Lower leg skin (tissue), 3 donors: ENCODE results near the gene FAM156B.
"Not testable (repeated sequence)": the region's sequence is repeated elsewhere in the genome, so short reads cannot be mapped to it uniquely, and the experiment has no call there.

Experiments used
- CTCF ChIP-seq, 3 donors: fragments of 450-650 bp; IDR thresholded peaks; one replicate each; pipeline ENCODE4 v1.5.1; 2016; ENCODE audit warnings: antibody characterized with exemption in 3 of 3, mild to moderate bottlenecking in 3 of 3, moderate library complexity in 2 of 3
- POLR2A ChIP-seq, 2 donors: fragments of 450-650 bp; IDR thresholded peaks; one replicate each; pipeline ENCODE4 v1.6.1; 2016 to 2017; ENCODE audit warnings: antibody characterized with exemption in 2 of 2, mild to moderate bottlenecking in 1 of 2, moderate library complexity in 1 of 2

- TF ChIP-seq POLR2A, CTCF (IDR thresholded peaks at IDR 0.05): not testable (repeated sequence)
Observed at GRCh38 chrX:52907900-52908299, 10.8 kb downstream of the FAM156B start.
